Cardiac fibroblast (primary cell): ENCODE measurements around the gene ZIC4.

ENCODE experiments used
- DNase-seq, 2 donors: peaks; one replicate each; pipeline versions ENCODE4 v3.0.0 to v3.0.0-alpha.2; 2010; ENCODE audit warnings: low read depth in 2 of 2
- H3K4me3 ChIP-seq, 2 donors: replicated peaks in 1 of 2; 1 replicate in 1 of 2; 2 replicates in 1 of 2; pipeline ENCODE4 v1.5.1; 2011; ENCODE audit warnings: low read depth in 2 of 2, low read length in 2 of 2, mild to moderate bottlenecking in 2 of 2, moderate library complexity in 1 of 2
- CTCF ChIP-seq: IDR thresholded peaks from one replicate; pipeline ENCODE4 v1.5.1; 2011; ENCODE audit warnings: low read depth, mild to moderate bottlenecking, low read length, inconsistent platforms

The ZIC4 gene

GRCh38 chr3:147422196-147422595 is 15.9 kb upstream of the ZIC4 start:
- no peak for DNase-seq
- TF ChIP-seq CTCF: no peak

GRCh38 chr3:147421184-147421912 is 15.0 kb upstream of the ZIC4 start:
- no peak overlapping the region for H3K4me3 ChIP-seq
- DNase-seq: no peak
- TF ChIP-seq CTCF: no peak

More at GRCh38 chr3:147422196-147422595, 15.9 kb upstream of the ZIC4 start:
- H3K4me3 ChIP-seq: no peak overlapping the region

GRCh38 chr3:147420353-147421183 is 14.2 kb upstream of the ZIC4 start:
- TF ChIP-seq CTCF: no peak

GRCh38 chr3:147419781-147420224 is 13.5 kb upstream of the ZIC4 start:
- DNase-seq: no peak
- no peak for TF ChIP-seq CTCF
- H3K4me3 ChIP-seq: no peak overlapping the region

More at GRCh38 chr3:147420353-147421183, 14.2 kb upstream of the ZIC4 start:
- no peak for DNase-seq
- H3K4me3 ChIP-seq: no peak overlapping the region

GRCh38 chr3:147418808-147419701 is 12.7 kb upstream of the ZIC4 start:
- no peak for TF ChIP-seq CTCF
- DNase-seq: peak in 1 of 2 donors; percentile 41
- H3K4me3 ChIP-seq: no peak overlapping the region

GRCh38 chr3:147418371-147418781 is 12.0 kb upstream of the ZIC4 start:
- TF ChIP-seq CTCF: no peak
- H3K4me3 ChIP-seq: no peak overlapping the region
- DNase-seq: no peak
